PC-9 (cell line): ENCODE data around the gene FOSL2. TPM values are rescaled to one million over a fixed set of nuclear protein-coding genes. Genes with fewer than 3 reads are reported as not detected.

Experiments used
- BruUV-seq: library from RNA; stranded (reverse); fragments of 400-500 nt; replicated peaks from 2 replicates; lab custom pipeline; 2021; lab: Mats Ljungman, UMichigan
- CTCF ChIA-PET: fragments of 300-600 bp; sonication (Branson Sonifier 250); formaldehyde crosslinking; loops from one replicate; lab custom pipeline; 2022; ENCODE audit warnings: antibody characterized with exemption; lab: Charles Lee
- POLR2A ChIA-PET: fragments of 300-600 bp; sonication (Branson Sonifier 250); formaldehyde crosslinking; loops from one replicate; lab custom pipeline; 2022; ENCODE audit warnings: antibody characterized with exemption; ENCODE audit not compliant: unreplicated experiment; lab: Charles Lee
- DNase-seq, 2 experiments: peaks; one replicate each; pipeline versions ENCODE4 v3.0.0 to v3.0.0-alpha.2; 2015 to 2022; ENCODE audit warnings: mixed read lengths in 1 of 2
- H2AFZ ChIP-seq: fragments of 200-600 bp; sonication (generic); 2 replicates; pipeline ENCODE4 v1.8.1; 2017; ENCODE audit warnings: antibody characterized with exemption
- H3F3A ChIP-seq: fragments of 200-600 bp; sonication (generic); 2 replicates; pipeline ENCODE4 v1.8.1; 2017; ENCODE audit warnings: antibody characterized with exemption, mild to moderate bottlenecking, low read depth; ENCODE audit not compliant: insufficient read depth
- H3K27ac ChIP-seq: fragments of 200-600 bp; sonication (generic); 2 replicates; pipeline ENCODE4 v1.6.1; 2016; ENCODE audit warnings: mixed run types
- H3K27me3 ChIP-seq: fragments of 200-600 bp; sonication (generic); 2 replicates; pipeline ENCODE4 v1.6.1; 2016; ENCODE audit warnings: low read depth, mixed run types; ENCODE audit not compliant: insufficient read depth
- H3K36me3 ChIP-seq: fragments of 200-600 bp; sonication (generic); 2 replicates; pipeline ENCODE4 v1.6.1; 2016; ENCODE audit warnings: low read depth, mixed run types
- H3K4me1 ChIP-seq: fragments of 200-600 bp; sonication (generic); replicated peaks from 2 replicates; pipeline ENCODE4 v1.6.1; 2016; ENCODE audit warnings: mixed run types; ENCODE audit not compliant: insufficient read depth
- H3K4me2 ChIP-seq: fragments of 200-600 bp; sonication (generic); 2 replicates; pipeline ENCODE4 v1.6.1; 2017; ENCODE audit warnings: mixed run types
- H3K4me3 ChIP-seq: fragments of 200-600 bp; sonication (generic); 2 replicates; pipeline ENCODE4 v1.6.1; 2016; ENCODE audit warnings: mixed run types
- H3K79me2 ChIP-seq: fragments of 200-600 bp; sonication (generic); 2 replicates; pipeline ENCODE4 v1.6.1; 2017; ENCODE audit warnings: low read depth, mixed run types
- H3K9me2 ChIP-seq: fragments of 200-600 bp; sonication (generic); 2 replicates; pipeline ENCODE4 v1.8.1; 2017; ENCODE audit warnings: mild to moderate bottlenecking; ENCODE audit not compliant: insufficient read depth
- H3K9me3 ChIP-seq: fragments of 200-600 bp; sonication (generic); 2 replicates; pipeline ENCODE4 v1.8.1; 2016; ENCODE audit warnings: low read depth; ENCODE audit not compliant: insufficient read depth
- H4K20me1 ChIP-seq: fragments of 200-600 bp; sonication (generic); 2 replicates; pipeline ENCODE4 v1.8.1; 2017; ENCODE audit not compliant: insufficient read depth
- EZH2 ChIP-seq: fragments of 200-600 bp; sonication (generic); IDR thresholded peaks from 2 replicates; pipeline ENCODE4 v1.8.0; 2017; ENCODE audit warnings: antibody characterized with exemption, low read depth
- intact Hi-C: fragments of 100-400 bp; cut with micrococcal nuclease; formaldehyde crosslinking; loops from one replicate; pipeline ENCODE4 v1.10.0; 2022; ENCODE audit not compliant: unreplicated experiment
- total RNA-seq: library from RNA; stranded (reverse); gene quantifications from 2 replicates; pipeline ENCODE4 v1.2.3, GENCODE V29; 2021
- TF ChIP-seq, protein P1 (sequence below): fragments of 200-600 bp; sonication (generic); conservative IDR thresholded peaks from 2 replicates; pipeline ENCODE4 v1.6.1; 2017; ENCODE audit warnings: mixed run types, antibody characterized with exemption, mild to moderate bottlenecking, moderate library complexity

Gene FOSL2
- total RNA-seq, 1 experiment from 2014 or later, result 60.0 TPM

DNA sequence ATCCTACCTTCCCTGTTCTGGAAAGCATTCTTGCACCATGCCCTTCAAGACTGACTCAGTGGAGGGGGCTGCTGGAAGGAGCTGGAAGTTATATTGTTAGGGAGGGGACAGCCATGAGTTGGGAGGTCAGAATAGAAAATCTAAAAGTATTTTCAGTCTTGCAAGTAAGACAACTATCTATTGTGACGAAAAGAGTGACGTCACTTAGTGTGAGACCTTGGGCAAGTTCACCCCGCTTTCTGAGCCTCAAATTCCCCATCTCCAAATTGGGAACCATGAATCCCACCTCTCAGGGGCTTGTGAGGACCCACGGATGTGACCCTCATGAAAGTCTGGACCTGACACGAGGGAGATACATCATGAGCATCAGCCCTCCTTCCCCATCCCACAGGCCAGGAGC is 46.5 kb downstream of the FOSL2 start:
- no TSS peak for BruUV-seq
- no peak for TF ChIP-seq EZH2
- TF ChIP-seq, protein P1, sequence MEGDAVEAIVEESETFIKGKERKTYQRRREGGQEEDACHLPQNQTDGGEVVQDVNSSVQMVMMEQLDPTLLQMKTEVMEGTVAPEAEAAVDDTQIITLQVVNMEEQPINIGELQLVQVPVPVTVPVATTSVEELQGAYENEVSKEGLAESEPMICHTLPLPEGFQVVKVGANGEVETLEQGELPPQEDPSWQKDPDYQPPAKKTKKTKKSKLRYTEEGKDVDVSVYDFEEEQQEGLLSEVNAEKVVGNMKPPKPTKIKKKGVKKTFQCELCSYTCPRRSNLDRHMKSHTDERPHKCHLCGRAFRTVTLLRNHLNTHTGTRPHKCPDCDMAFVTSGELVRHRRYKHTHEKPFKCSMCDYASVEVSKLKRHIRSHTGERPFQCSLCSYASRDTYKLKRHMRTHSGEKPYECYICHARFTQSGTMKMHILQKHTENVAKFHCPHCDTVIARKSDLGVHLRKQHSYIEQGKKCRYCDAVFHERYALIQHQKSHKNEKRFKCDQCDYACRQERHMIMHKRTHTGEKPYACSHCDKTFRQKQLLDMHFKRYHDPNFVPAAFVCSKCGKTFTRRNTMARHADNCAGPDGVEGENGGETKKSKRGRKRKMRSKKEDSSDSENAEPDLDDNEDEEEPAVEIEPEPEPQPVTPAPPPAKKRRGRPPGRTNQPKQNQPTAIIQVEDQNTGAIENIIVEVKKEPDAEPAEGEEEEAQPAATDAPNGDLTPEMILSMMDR, result no peak
- no peak overlapping the region for H3K4me3 ChIP-seq
- no peaks in the 10 kb centered on the region for H3K79me2 ChIP-seq
- peaks cover 39% of the 10 kb centered on the region for H3K4me1 ChIP-seq
- H4K20me1 ChIP-seq, result no peaks in the 10 kb centered on the region
- no peak for DNase-seq
- H3K36me3 ChIP-seq, result no peaks in the 10 kb centered on the region
- no peaks in the 10 kb centered on the region for H3K27me3 ChIP-seq
- no peak overlapping the region for H3K4me2 ChIP-seq
- H3K27ac ChIP-seq, result no peak overlapping the region
- peaks cover 29% of the 10 kb centered on the region; the same call in 1 of the 2 replicates for H3F3A ChIP-seq
- CTCF ChIA-PET, result interaction anchor here (0.7 kb wide), 1 partner anchor 30 kb away, joined by 12 read pairs; no protein-coding TSS in a partner anchor
- H3K9me2 ChIP-seq, result no peaks in the 10 kb centered on the region
- POLR2A ChIA-PET, result interaction anchor here (0.6 kb wide), 1 partner anchor 751 kb away, joined by 5 read pairs; no protein-coding TSS in a partner anchor
- no peak overlapping the region for H2AFZ ChIP-seq
- intact Hi-C loops, result loop anchor here (10.0 kb wide), 1 partner anchor 316 kb away; the partner anchor contains the start of gene PPP1CB
- H3K9me3 ChIP-seq, result no peaks in the 10 kb centered on the region

DNA sequence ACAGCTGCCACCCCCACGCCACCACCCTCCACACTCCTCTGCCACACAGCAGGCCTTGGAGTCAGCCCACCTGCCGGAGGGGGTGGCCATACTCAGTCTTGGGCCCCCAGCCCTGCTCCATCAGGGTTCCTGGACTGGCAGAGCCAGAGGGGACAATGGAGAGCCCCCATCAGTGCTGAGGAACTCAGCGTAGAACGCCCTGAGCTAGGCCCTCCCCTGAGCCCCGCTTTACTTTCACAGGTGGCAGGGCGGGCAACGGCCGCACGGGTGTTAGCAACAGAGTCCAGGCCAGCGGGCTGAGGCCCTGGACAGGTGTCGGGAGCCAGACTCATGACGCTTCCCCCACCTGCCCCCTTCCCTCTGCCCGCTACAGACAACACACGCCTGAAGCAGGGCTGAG is 47.1 kb downstream of the FOSL2 start:
- H3F3A ChIP-seq, result peaks cover 32% of the 10 kb centered on the region; the same call in 1 of the 2 replicates
- H3K79me2 ChIP-seq, result no peaks in the 10 kb centered on the region
- no peak overlapping the region for H2AFZ ChIP-seq
- no peaks in the 10 kb centered on the region for H3K9me2 ChIP-seq
- DNase-seq, result no peak
- no peak overlapping the region for H3K4me3 ChIP-seq
- H3K4me1 ChIP-seq, result peaks cover 44% of the 10 kb centered on the region
- H4K20me1 ChIP-seq, result no peaks in the 10 kb centered on the region
- POLR2A ChIA-PET, result no interaction called here
- H3K9me3 ChIP-seq, result no peaks in the 10 kb centered on the region
- BruUV-seq, result no TSS peak
- no peaks in the 10 kb centered on the region for H3K36me3 ChIP-seq
- no peak for TF ChIP-seq EZH2
- TF ChIP-seq, protein P1, result no peak
- H3K27me3 ChIP-seq, result no peaks in the 10 kb centered on the region
- intact Hi-C loops, result loop anchor here (10.0 kb wide), 1 partner anchor 315 kb away; the partner anchor contains the start of gene PPP1CB
- CTCF ChIA-PET, result no interaction called here
- H3K27ac ChIP-seq, result no peak overlapping the region
- no peak overlapping the region for H3K4me2 ChIP-seq

DNA sequence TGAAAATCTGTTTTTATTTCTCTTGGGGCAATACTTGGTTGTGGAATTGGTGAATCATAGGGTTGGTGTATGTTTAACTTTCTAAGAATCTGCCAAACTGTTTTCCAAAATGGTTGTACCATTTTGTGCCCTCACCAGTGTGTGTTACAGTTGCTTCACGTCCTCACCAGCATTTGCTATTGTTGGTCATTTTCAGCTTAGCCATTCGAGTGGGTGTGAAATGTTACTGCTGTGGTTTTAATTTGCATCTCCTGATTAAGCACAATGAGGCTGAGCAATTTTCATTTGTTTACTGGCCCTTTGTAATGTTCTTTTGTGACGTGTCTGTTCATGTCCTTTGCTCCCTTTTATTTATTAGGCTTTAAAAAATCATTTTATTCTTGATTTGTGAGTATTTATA is 49.7 kb downstream of the FOSL2 start:
- no peaks in the 10 kb centered on the region for H3K9me2 ChIP-seq
- no peaks in the 10 kb centered on the region for H3K36me3 ChIP-seq
- H3K4me1 ChIP-seq, result peaks cover 44% of the 10 kb centered on the region
- H3K4me3 ChIP-seq, result no peak overlapping the region
- no peaks in the 10 kb centered on the region for H4K20me1 ChIP-seq
- no peak overlapping the region for H3K4me2 ChIP-seq
- POLR2A ChIA-PET, result no interaction called here
- H2AFZ ChIP-seq, result no peak overlapping the region
- TF ChIP-seq, protein P1, result no peak
- TF ChIP-seq EZH2, result no peak
- H3K27me3 ChIP-seq, result no peaks in the 10 kb centered on the region
- CTCF ChIA-PET, result no interaction called here
- BruUV-seq, result no TSS peak
- no peaks in the 10 kb centered on the region for H3K9me3 ChIP-seq
- peaks cover 28% of the 10 kb centered on the region; the same call in 1 of the 2 replicates for H3F3A ChIP-seq
- intact Hi-C loops, result no loop called here
- no peaks in the 10 kb centered on the region for H3K79me2 ChIP-seq
- H3K27ac ChIP-seq, result no peak overlapping the region
- no peak for DNase-seq
